Neural crest cell (in vitro differentiated cells): ENCODE measurements around the gene MATN4. TPM values are rescaled to one million over a fixed set of nuclear protein-coding genes. Genes with fewer than 3 reads are reported as not detected.

Source experiments
- DNase-seq: peaks from one replicate; pipeline ENCODE4 v3.0.0; 2021; ENCODE audit warnings: low read depth, mixed read lengths, low spot score
- H3K27ac Mint-ChIP-seq: one replicate; pipeline ENCODE4 v1.8.0; 2021; ENCODE audit warnings: mild to moderate bottlenecking, mixed read lengths; ENCODE audit not compliant: unreplicated experiment
- H3K27me3 Mint-ChIP-seq: 2 replicates; pipeline ENCODE4 v1.8.0; 2021; ENCODE audit warnings: low read depth, mild to moderate bottlenecking, mixed read lengths
- H3K36me3 Mint-ChIP-seq: 2 replicates; pipeline ENCODE4 v1.8.0; 2021; ENCODE audit warnings: low read depth, mild to moderate bottlenecking, mixed read lengths
- H3K4me1 Mint-ChIP-seq: 2 replicates; pipeline ENCODE4 v1.8.0; 2021; ENCODE audit warnings: mixed read lengths
- H3K4me3 Mint-ChIP-seq: one replicate; pipeline ENCODE4 v1.8.0; 2021; ENCODE audit warnings: mild to moderate bottlenecking, mixed read lengths
- H3K9me3 Mint-ChIP-seq: 2 replicates; pipeline ENCODE4 v1.8.0; 2021; ENCODE audit warnings: mixed read lengths
- CTCF ChIP-seq: fragments of 200-600 bp; sonication (generic); conservative IDR thresholded peaks from 2 replicates; pipeline ENCODE4 v1.5.0; 2021; ENCODE audit warnings: antibody characterized with exemption, mild to moderate bottlenecking
- total RNA-seq: library from RNA; stranded (reverse); gene quantifications from 2 replicates; pipeline ENCODE4 v1.2.1, GENCODE V29; 2021

The MATN4 gene
- total RNA-seq, 1 donor from 2014 or later, result not detected

- TF ChIP-seq CTCF, result no peak
- Mint-ChIP-seq H3K27ac (no peak overlapping the region), H3K4me3 (no peak overlapping the region), H3K9me3 (no peaks in the 10 kb centered on the region), H3K27me3 (no peaks in the 10 kb centered on the region), H3K36me3 (no peaks in the 10 kb centered on the region), H3K4me1 (no peaks in the 10 kb centered on the region)
- DNase-seq, result no peak
Observed at GRCh38 chr20:45329497-45330319, 21.6 kb upstream of the MATN4 start.

GRCh38 chr20:45328451-45328850, 20.4 kb upstream of the MATN4 start:
- no peak for DNase-seq
- H3K9me3 Mint-ChIP-seq, result no peaks in the 10 kb centered on the region
- no peak overlapping the region for H3K27ac Mint-ChIP-seq
- no peak for TF ChIP-seq CTCF
- no peaks in the 10 kb centered on the region for H3K27me3 Mint-ChIP-seq
- no peaks in the 10 kb centered on the region for H3K36me3 Mint-ChIP-seq
- H3K4me1 Mint-ChIP-seq, result no peaks in the 10 kb centered on the region
- H3K4me3 Mint-ChIP-seq, result no peak overlapping the region

- Mint-ChIP-seq H3K9me3 (no peaks in the 10 kb centered on the region), H3K36me3 (no peaks in the 10 kb centered on the region), H3K4me3 (no peak overlapping the region), H3K4me1 (no peaks in the 10 kb centered on the region), H3K27me3 (no peaks in the 10 kb centered on the region), H3K27ac (no peak overlapping the region)
- TF ChIP-seq CTCF, result no peak
- DNase-seq, result no peak
Observed at GRCh38 chr20:45325371-45325770, 17.3 kb upstream of the MATN4 start.

GRCh38 chr20:45323731-45324130, 15.6 kb upstream of the MATN4 start:
- no peak for TF ChIP-seq CTCF
- no peak overlapping the region for H3K4me3 Mint-ChIP-seq
- no peak for DNase-seq
- H3K27ac Mint-ChIP-seq, result no peak overlapping the region
- H3K4me1 Mint-ChIP-seq, result no peaks in the 10 kb centered on the region
- H3K9me3 Mint-ChIP-seq, result no peaks in the 10 kb centered on the region
- no peaks in the 10 kb centered on the region for H3K27me3 Mint-ChIP-seq
- no peaks in the 10 kb centered on the region for H3K36me3 Mint-ChIP-seq

- Mint-ChIP-seq H3K27ac (no peak overlapping the region), H3K36me3 (no peaks in the 10 kb centered on the region), H3K4me1 (no peaks in the 10 kb centered on the region), H3K27me3 (peaks cover 3% of the 10 kb centered on the region), H3K4me3 (no peak overlapping the region), H3K9me3 (no peaks in the 10 kb centered on the region)
- DNase-seq, result no peak
- TF ChIP-seq CTCF, result no peak
Observed at GRCh38 chr20:45322952-45323383, 14.9 kb upstream of the MATN4 start.
